Osteocyte (in vitro differentiated cells): ENCODE measurements around the gene ADAMTS6. TPM values are rescaled to one million over a fixed set of nuclear protein-coding genes. Genes with fewer than 3 reads are reported as not detected.

Experiments used
- DNase-seq: peaks from one replicate; pipeline ENCODE4 v3.0.0; 2021; ENCODE audit warnings: mixed read lengths; ENCODE audit not compliant: unreplicated experiment; ENCODE audit errors: extremely low spot score
- H3K27ac Mint-ChIP-seq: one replicate; pipeline ENCODE4 v1.8.0; 2021; ENCODE audit warnings: mild to moderate bottlenecking, mixed read lengths; ENCODE audit not compliant: unreplicated experiment
- H3K27me3 Mint-ChIP-seq: one replicate; pipeline ENCODE4 v1.8.0; 2021; ENCODE audit warnings: mixed read lengths; ENCODE audit not compliant: unreplicated experiment
- H3K36me3 Mint-ChIP-seq: one replicate; pipeline ENCODE4 v1.8.0; 2021; ENCODE audit warnings: mixed read lengths; ENCODE audit not compliant: unreplicated experiment
- H3K4me1 Mint-ChIP-seq: one replicate; pipeline ENCODE4 v1.8.0; 2021; ENCODE audit warnings: mixed read lengths; ENCODE audit not compliant: unreplicated experiment
- H3K4me3 Mint-ChIP-seq: one replicate; pipeline ENCODE4 v1.8.0; 2021; ENCODE audit warnings: mild to moderate bottlenecking, moderate library complexity, mixed read lengths; ENCODE audit not compliant: unreplicated experiment
- H3K9me3 Mint-ChIP-seq: one replicate; pipeline ENCODE4 v1.8.0; 2021; ENCODE audit warnings: mixed read lengths; ENCODE audit not compliant: unreplicated experiment
- CTCF ChIP-seq: fragments of 200-600 bp; sonication (generic); IDR thresholded peaks from 2 replicates; pipeline ENCODE4 v1.5.0; 2021; ENCODE audit warnings: antibody characterized with exemption, mild to moderate bottlenecking, moderate library complexity
- total RNA-seq: library from RNA; stranded (reverse); gene quantifications from 2 replicates; pipeline ENCODE4 v1.2.1, GENCODE V29; 2021

Gene ADAMTS6
- total RNA-seq, 1 donor from 2014 or later, result 4.7 TPM

GRCh38 chr5:65451436-65451835 lies 30.3 kb downstream of the ADAMTS6 start:
- no peak for DNase-seq
- Mint-ChIP-seq H3K27me3 (no peaks in the 10 kb centered on the region), H3K36me3 (peaks cover 9% of the 10 kb centered on the region), H3K4me3 (no peak overlapping the region), H3K27ac (no peak overlapping the region), H3K9me3 (no peaks in the 10 kb centered on the region), H3K4me1 (no peaks in the 10 kb centered on the region)
- TF ChIP-seq CTCF, result no peak

GRCh38 chr5:65446682-65447081 lies 35.0 kb downstream of the ADAMTS6 start:
- H3K9me3 Mint-ChIP-seq, result no peaks in the 10 kb centered on the region
- TF ChIP-seq CTCF, result no peak
- H3K27ac Mint-ChIP-seq, result no peak overlapping the region
- H3K4me3 Mint-ChIP-seq, result no peak overlapping the region
- H3K27me3 Mint-ChIP-seq, result no peaks in the 10 kb centered on the region
- no peaks in the 10 kb centered on the region for H3K36me3 Mint-ChIP-seq
- DNase-seq, result no peak
- no peaks in the 10 kb centered on the region for H3K4me1 Mint-ChIP-seq

GRCh38 chr5:65441800-65442199 lies 39.9 kb downstream of the ADAMTS6 start:
- DNase-seq, result no peak
- no peaks in the 10 kb centered on the region for H3K4me1 Mint-ChIP-seq
- H3K27ac Mint-ChIP-seq, result no peak overlapping the region
- no peak overlapping the region for H3K4me3 Mint-ChIP-seq
- no peaks in the 10 kb centered on the region for H3K36me3 Mint-ChIP-seq
- no peak for TF ChIP-seq CTCF
- no peaks in the 10 kb centered on the region for H3K27me3 Mint-ChIP-seq
- H3K9me3 Mint-ChIP-seq, result no peaks in the 10 kb centered on the region

- Mint-ChIP-seq H3K9me3 (no peaks in the 10 kb centered on the region), H3K36me3 (no peaks in the 10 kb centered on the region), H3K27me3 (no peaks in the 10 kb centered on the region), H3K27ac (no peak overlapping the region), H3K4me1 (no peaks in the 10 kb centered on the region), H3K4me3 (no peak overlapping the region)
- no peak for TF ChIP-seq CTCF
- DNase-seq, result no peak
Measured at GRCh38 chr5:65440456-65440855, 41.3 kb downstream of the ADAMTS6 start.

GRCh38 chr5:65434122-65434521 lies 47.6 kb downstream of the ADAMTS6 start:
- H3K27me3 Mint-ChIP-seq, result no peaks in the 10 kb centered on the region
- H3K4me3 Mint-ChIP-seq, result no peak overlapping the region
- DNase-seq, result no peak
- no peaks in the 10 kb centered on the region for H3K9me3 Mint-ChIP-seq
- H3K36me3 Mint-ChIP-seq, result no peaks in the 10 kb centered on the region
- no peak overlapping the region for H3K27ac Mint-ChIP-seq
- H3K4me1 Mint-ChIP-seq, result peaks cover 5% of the 10 kb centered on the region
- no peak for TF ChIP-seq CTCF
